Breast epithelium (tissue), 3 donors: ENCODE data around the gene STARD10.

Experiments used
- CTCF ChIP-seq, 3 donors: fragments of 450-650 bp; IDR thresholded peaks; one replicate each; pipeline ENCODE4 v1.5.1; 2016 to 2017; ENCODE audit warnings: antibody characterized with exemption in 3 of 3, mild to moderate bottlenecking in 3 of 3, moderate library complexity in 3 of 3
- POLR2AphosphoS5 ChIP-seq, 3 donors: sonication (generic); formaldehyde crosslinking; IDR thresholded peaks; one replicate each; pipeline ENCODE4 v1.6.1; 2017; ENCODE audit warnings: antibody characterized with exemption in 3 of 3

GRCh38 chr11:72736452-72737069 is 57.3 kb downstream of the STARD10 start:
- TF ChIP-seq CTCF (IDR thresholded peaks at IDR 0.05) = no peak
- TF ChIP-seq POLR2AphosphoS5 (IDR thresholded peaks at IDR 0.05) = no peak
